ENCODE measurements around the gene HEPACAM. TPM values are rescaled to one million over a fixed set of nuclear protein-coding genes. Genes with fewer than 3 reads are reported as not detected.

HEPACAM gene
- total RNA-seq, 1 experiment from 2014 or later = not detected

DNA sequence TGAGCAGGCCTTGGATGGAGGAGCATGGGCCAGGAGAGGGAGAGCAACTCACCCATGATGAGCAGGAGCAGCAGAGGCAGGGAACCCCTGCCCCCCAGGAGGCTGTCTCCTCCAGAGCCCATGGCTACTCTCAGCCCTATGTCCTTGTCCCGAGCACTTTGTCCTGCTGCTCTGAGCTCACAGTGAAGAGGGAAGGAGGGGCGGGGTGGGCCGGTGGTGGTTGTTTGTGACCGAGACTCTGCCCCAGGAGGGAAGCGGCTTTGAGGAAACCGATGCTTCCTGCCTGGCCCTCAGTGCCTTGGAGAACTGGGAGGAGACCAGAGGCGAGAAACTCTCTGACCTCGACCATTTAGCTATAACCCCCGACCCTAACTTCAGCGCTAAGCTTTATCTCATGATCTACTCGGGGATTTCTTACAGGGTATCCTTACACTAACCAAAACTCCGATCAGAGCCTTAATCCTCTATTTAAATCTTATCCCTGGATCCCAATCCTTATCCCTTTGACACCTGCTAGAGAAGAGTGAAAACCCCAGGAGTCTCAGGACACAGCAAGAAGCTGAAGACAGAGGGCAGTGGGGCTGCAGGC, 38.1 kb downstream of the HEPACAM start, which contains the start of gene ROBO4:
ROBO4 (minus strand) TSS at position 192 of the 589 bp plus-strand sequence; CDS start at position 122, 70 bp downstream.
- Histone ChIP-seq H3K27me3 (ENCODE audit: insufficient read depth, low read length) (no peaks in the 10 kb centered on the region; the same call in 1 of the 2 replicates), H3K4ac (ENCODE audit: low read depth, low read length) (no peak within 1 kb of the TSS), H2BK20ac (ENCODE audit: low read depth, low read length, poor library complexity, severe bottlenecking) (no peak within 1 kb of the TSS), H3K23me2 (ENCODE audit: insufficient read length, low read depth, low read length, poor library complexity, severe bottlenecking) (no peaks in the 10 kb centered on the region), H2AK5ac (ENCODE audit: insufficient read length, low read length) (no peak within 1 kb of the TSS), H2AFZ (ENCODE audit: low read length) (no peak within 1 kb of the TSS), H3K4me1 (ENCODE audit: insufficient read depth, low read length) (peaks cover 4% of the 10 kb centered on the region; the same call in 1 of the 2 replicates), H3T11ph (ENCODE audit: low read length) (no peak within 1 kb of the TSS), H2BK5ac (ENCODE audit: insufficient read length, low read length) (no peak within 1 kb of the TSS), H3K4me2 (ENCODE audit: insufficient read depth, insufficient read length, low read length) (no peak within 1 kb of the TSS), H3K9ac (ENCODE audit: extremely low read depth, insufficient read length, low read length) (no peak within 1 kb of the TSS), H3K56ac (ENCODE audit: insufficient read length, low read depth, low read length) (no peak within 1 kb of the TSS), H3K79me2 (ENCODE audit: insufficient read depth, low read length) (no peaks in the 10 kb centered on the region), H4K20me1 (ENCODE audit: control insufficient read depth, insufficient read depth, insufficient read length) (no peaks in the 10 kb centered on the region), H4K91ac (ENCODE audit: insufficient read length, low read depth, low read length) (no peak within 1 kb of the TSS), H3K9me3 (ENCODE audit: control insufficient read depth, low read depth, low read length) (no peaks in the 10 kb centered on the region), H2BK12ac (ENCODE audit: insufficient read length, low read depth, low read length) (no peak within 1 kb of the TSS), H3K23ac (ENCODE audit: insufficient read length, low read depth, low read length) (no peak within 1 kb of the TSS), H3K14ac (ENCODE audit: insufficient read depth, low read length) (no peak within 1 kb of the TSS; the same call in 1 of the 2 replicates), H2BK120ac (ENCODE audit: low read depth, low read length, poor library complexity, severe bottlenecking) (no peak within 1 kb of the TSS), H3K79me1 (ENCODE audit: insufficient read depth, low read depth, low read length, poor library complexity, severe bottlenecking) (no peaks in the 10 kb centered on the region), H4K8ac (replicated peaks; ENCODE audit: insufficient read length, low read depth, low read length) (no peak within 1 kb of the TSS), H4K5ac (ENCODE audit: insufficient read length, low read depth, low read length) (no peak within 1 kb of the TSS), H3K27ac (ENCODE audit: insufficient read length, low read depth, low read length) (no peak within 1 kb of the TSS), H3K18ac (ENCODE audit: insufficient read length, low read depth, low read length) (no peak within 1 kb of the TSS), H2BK15ac (ENCODE audit: low read depth, low read length) (no peak within 1 kb of the TSS)
- no peak within 1 kb of the TSS; a peak in 2 of 7 replicates for H3K27ac Mint-ChIP-seq
- H3K4me3 Mint-ChIP-seq = no peak within 1 kb of the TSS
- H3K27me3 Mint-ChIP-seq (ENCODE audit: low read depth) = peaks cover 19% of the 10 kb centered on the region
- no peaks in the 10 kb centered on the region for H3K36me3 Mint-ChIP-seq (ENCODE audit: insufficient read depth in 1 of 3, low read depth in 3 of 3)
- H3K4me1 Mint-ChIP-seq = peaks cover 16 to 17% of the 10 kb centered on the region in 2 experiments
- no peaks in the 10 kb centered on the region for H3K9me3 Mint-ChIP-seq
- DNase-seq = peak; percentile 33
- TF ChIP-seq CTCF (conservative IDR thresholded peaks at IDR 0.05) = no peak
- no CpG with 5 or more reads among the region's 12 CpGs for WGBS (ENCODE audit: extremely low coverage, insufficient read length, low lambda C conversion rate)

Measured in H9 (cell line).